ENCODE results near the gene TRIM31.
A peak's percentile ranks its signal among the peaks of the same experiment; 100 is the strongest.

The TRIM31 gene

GRCh38 chr6:30162265-30163089 is 49.6 kb upstream of the TRIM31 start (continued):
- TF ChIP-seq TSHZ1 (tag by site-specific recombination; IDR thresholded peaks at IDR 0.05; ENCODE audit: borderline replicate concordance): peak; percentile 24; the same call in 1 of the 2 replicates
- TF ChIP-seq ZNF341 (tag by site-specific recombination; IDR thresholded peaks at IDR 0.05; ENCODE audit: low read depth): peak; percentile 63; the same call in 1 of the 2 replicates
- peak; percentile 86 for TF ChIP-seq ZNF530 (tag by site-specific recombination; IDR thresholded peaks at IDR 0.05; ENCODE audit: low read depth)
- TF ChIP-seq ZNF221 (tag by site-specific recombination; IDR thresholded peaks at IDR 0.05; ENCODE audit: borderline replicate concordance): peak; percentile 92; the same call in 1 of the 2 replicates
- peak; percentile 78 for TF ChIP-seq ZNF366 (tag by site-specific recombination; conservative IDR thresholded peaks at IDR 0.05)
- peak; percentile 89 for TF ChIP-seq ZNF639 (tag by site-specific recombination; IDR thresholded peaks at IDR 0.05)
- no peak for TF ChIP-seq GLIS2 (tag by site-specific recombination; IDR thresholded peaks at IDR 0.05)
- TF ChIP-seq ZBTB48 (tag by site-specific recombination; IDR thresholded peaks at IDR 0.05): no peak
- TF ChIP-seq ZNF660 (tag by site-specific recombination; IDR thresholded peaks at IDR 0.05): no peak
- peak; percentile 55; the same call in 1 of the 2 replicates for TF ChIP-seq ZNF24 (tag by site-specific recombination; IDR thresholded peaks at IDR 0.05)
- TF ChIP-seq ZNF37A (tag by site-specific recombination; IDR thresholded peaks at IDR 0.05): no peak
- no peak for TF ChIP-seq ZNF211 (tag by site-specific recombination; IDR thresholded peaks at IDR 0.05; ENCODE audit: low read depth)
- peak; percentile 99 for TF ChIP-seq ZNF433 (tag by site-specific recombination; IDR thresholded peaks at IDR 0.05; ENCODE audit: low read depth)
- TF ChIP-seq ZNF501 (tag by site-specific recombination; IDR thresholded peaks at IDR 0.05): peak; percentile 85
- TF ChIP-seq ZNF140 (tag by site-specific recombination; IDR thresholded peaks at IDR 0.05): peak; percentile 98
- peak; percentile 54; the same call in 1 of the 2 replicates for TF ChIP-seq PRDM4 (tag by site-specific recombination; IDR thresholded peaks at IDR 0.05)
- TF ChIP-seq MYNN (tag by site-specific recombination; IDR thresholded peaks at IDR 0.05; ENCODE audit: borderline replicate concordance): 0 out of 2 replicates have a peak, but pooled peaks have one; percentile 58
- TF ChIP-seq ZNF629 (tag by site-specific recombination; IDR thresholded peaks at IDR 0.05): peak; percentile 89
- peak; percentile 99 for TF ChIP-seq ZFP37 (tag by site-specific recombination; IDR thresholded peaks at IDR 0.05)
- no peak for TF ChIP-seq ZNF112 (tag by site-specific recombination; IDR thresholded peaks at IDR 0.05)
- no peak for TF ChIP-seq ZBTB7A (tag by site-specific recombination; IDR thresholded peaks at IDR 0.05; ENCODE audit: low read depth)
- TF ChIP-seq ZBTB8A (tag by site-specific recombination; IDR thresholded peaks at IDR 0.05): peak; percentile 92
- TF ChIP-seq ZXDB (tag by site-specific recombination; IDR thresholded peaks at IDR 0.05): peak; percentile 94
- no peak for TF ChIP-seq ZFHX2 (tag by site-specific recombination; conservative IDR thresholded peaks at IDR 0.05)
- TF ChIP-seq BCL11B (tag by site-specific recombination; IDR thresholded peaks at IDR 0.05; ENCODE audit: low read depth): peak; percentile 24; the same call in 1 of the 2 replicates
- peak; percentile 39; the same call in 1 of the 2 replicates for TF ChIP-seq SCRT2 (tag by site-specific recombination; IDR thresholded peaks at IDR 0.05)
- peak; percentile 64 for TF ChIP-seq ZNF654 (tag by site-specific recombination; IDR thresholded peaks at IDR 0.05; ENCODE audit: low read depth)
- TF ChIP-seq ZNF510 (tag by site-specific recombination; IDR thresholded peaks at IDR 0.05; ENCODE audit: insufficient replicate concordance): peak; percentile 89
- peak; percentile 95 for TF ChIP-seq ZNF266 (tag by site-specific recombination; IDR thresholded peaks at IDR 0.05; ENCODE audit: low read depth)
- no peak for TF ChIP-seq PBX3 (CRISPR knock-in tag; IDR thresholded peaks at IDR 0.05)
- TF ChIP-seq ZNF175 (tag by site-specific recombination; IDR thresholded peaks at IDR 0.05): no peak
- TF ChIP-seq ZNF391 (tag by site-specific recombination; IDR thresholded peaks at IDR 0.05; ENCODE audit: borderline replicate concordance, low read depth): no peak
